Activated T-cell treated with anti-CD3 and anti-CD28 coated beads for 24 hours (primary cell): ENCODE data around the gene MICALL2.

Source experiments
- DNase-seq: peaks from one replicate; pipeline ENCODE4 v3.0.0-alpha.2; 2020; ENCODE audit warnings: low read depth

MICALL2 gene

GRCh38 chr7:1433128-1433920 lies 25.9 kb downstream of the MICALL2 start:
- DNase-seq = no peak

GRCh38 chr7:1432411-1433082 lies 26.7 kb downstream of the MICALL2 start:
- peak; percentile 70 for DNase-seq

GRCh38 chr7:1431634-1432380 lies 27.5 kb downstream of the MICALL2 start:
- DNase-seq = no peak

GRCh38 chr7:1431226-1431625 lies 28.0 kb downstream of the MICALL2 start:
- DNase-seq = no peak

- DNase-seq = no peak
These were observed 29.0 kb downstream of the MICALL2 start for GRCh38 chr7:1430056-1430845.

- DNase-seq = no peak
These were observed 30.2 kb downstream of the MICALL2 start for GRCh38 chr7:1428941-1429501.

- no peak for DNase-seq
These were observed 32.1 kb downstream of the MICALL2 start for GRCh38 chr7:1427064-1427657.

- no peak for DNase-seq
These were observed 32.8 kb downstream of the MICALL2 start for GRCh38 chr7:1426474-1426873.

- DNase-seq = no peak
These were observed 33.8 kb downstream of the MICALL2 start for GRCh38 chr7:1425292-1426136.

GRCh38 chr7:1424041-1424440 lies 35.2 kb downstream of the MICALL2 start:
- DNase-seq = no peak

GRCh38 chr7:1423264-1423811 lies 35.9 kb downstream of the MICALL2 start:
- DNase-seq = no peak

- no peak for DNase-seq
These were observed 36.6 kb downstream of the MICALL2 start for GRCh38 chr7:1422512-1423263.

GRCh38 chr7:1421946-1422345 lies 37.3 kb downstream of the MICALL2 start:
- DNase-seq = no peak

GRCh38 chr7:1421020-1421790 lies 38.1 kb downstream of the MICALL2 start:
- DNase-seq = no peak

- DNase-seq = no peak
These were observed 39.6 kb downstream of the MICALL2 start for GRCh38 chr7:1419688-1420087.

- no peak for DNase-seq
These were observed 40.0 kb downstream of the MICALL2 start for GRCh38 chr7:1419310-1419634.

GRCh38 chr7:1418505-1419309 lies 40.6 kb downstream of the MICALL2 start:
- DNase-seq = no peak
